Endodermal cell (in vitro differentiated cells): ENCODE measurements around the gene CHD3. TPM values are rescaled to one million over a fixed set of nuclear protein-coding genes. Genes with fewer than 3 reads are reported as not detected.
"Not testable (repeated sequence)": the region's sequence is repeated elsewhere in the genome, so short reads cannot be mapped to it uniquely, and the experiment has no call there.

ENCODE experiments used
- DNase-seq: peaks from one replicate; pipeline ENCODE4 v3.0.0-alpha.2; 2017
- H3K27ac ChIP-seq: 2 replicates; pipeline ENCODE4 v1.5.1; 2013; ENCODE audit warnings: mild to moderate bottlenecking, low read depth, low read length, moderate library complexity
- H3K27me3 ChIP-seq: 2 replicates; pipeline ENCODE4 v1.6.1; 2013; ENCODE audit warnings: mild to moderate bottlenecking, low read length, moderate library complexity; ENCODE audit not compliant: insufficient read depth, control insufficient read depth, poor library complexity, severe bottlenecking
- H3K36me3 ChIP-seq: 2 replicates; pipeline ENCODE4 v1.7.0; 2013; ENCODE audit warnings: mild to moderate bottlenecking, low read length, moderate library complexity; ENCODE audit not compliant: control insufficient read depth, insufficient read depth
- H3K4me1 ChIP-seq: one replicate; pipeline ENCODE4 v1.7.0; 2013; ENCODE audit warnings: low read length; ENCODE audit not compliant: control insufficient read depth, insufficient read depth
- H3K4me3 ChIP-seq: 2 replicates; pipeline ENCODE4 v1.5.1; 2013; ENCODE audit warnings: mild to moderate bottlenecking, low read length, moderate library complexity
- H3K9ac ChIP-seq: 2 replicates; pipeline ENCODE4 v1.6.1; 2013; ENCODE audit warnings: mild to moderate bottlenecking, low read length, moderate library complexity; ENCODE audit not compliant: poor library complexity, severe bottlenecking; ENCODE audit errors: extremely low read depth
- H3K9me3 ChIP-seq: 2 replicates; pipeline ENCODE4 v1.6.1; 2013; ENCODE audit warnings: mild to moderate bottlenecking, low read length, moderate library complexity; ENCODE audit not compliant: control insufficient read depth
- H3K27ac Mint-ChIP-seq: 2 replicates; pipeline ENCODE4 v1.8.0; 2020; ENCODE audit warnings: mixed read lengths
- H3K27me3 Mint-ChIP-seq: 2 replicates; pipeline ENCODE4 v1.8.0; 2021; ENCODE audit warnings: mild to moderate bottlenecking, mixed read lengths; ENCODE audit not compliant: insufficient read depth
- H3K36me3 Mint-ChIP-seq: 2 replicates; pipeline ENCODE4 v1.8.0; 2020; ENCODE audit warnings: low read depth, mixed read lengths
- H3K4me1 Mint-ChIP-seq: 2 replicates; pipeline ENCODE4 v1.8.0; 2020; ENCODE audit warnings: mixed read lengths
- H3K4me3 Mint-ChIP-seq: 2 replicates; pipeline ENCODE4 v1.8.0; 2020; ENCODE audit warnings: mild to moderate bottlenecking, moderate library complexity, mixed read lengths
- H3K9me3 Mint-ChIP-seq: 2 replicates; pipeline ENCODE4 v1.8.0; 2020; ENCODE audit warnings: mild to moderate bottlenecking, mixed read lengths
- whole genome bisulfite sequencing, 2 experiments: methylation state at CpG; one replicate each; pipeline versions ENCODE4 v1.1.5 to v1.1.7; 2013; ENCODE audit warnings: missing lambda C conversion rate in 2 of 2, mixed read lengths in 1 of 2; ENCODE audit not compliant: insufficient coverage in 1 of 2, insufficient read length in 1 of 2; 5-methylcytosine and 5-hydroxymethylcytosine counted together
- total RNA-seq, 2 donors: library from RNA; stranded (reverse); fragmentation: NEBNext Ultra II Directional in 1 of 2; extraction: Animal tissue kit (Norgen Biotek cat#: 25700) in 1 of 2; gene quantifications; 2 replicates in 1 of 2; 3 replicates in 1 of 2; pipeline ENCODE4 v1.2.1, GENCODE V29; 2021
- TF ChIP-seq, protein P1 (sequence below): fragments of 200-600 bp; sonication (generic); conservative IDR thresholded peaks from 2 replicates; pipeline ENCODE4 v1.5.0; 2021; ENCODE audit warnings: antibody characterized with exemption, mild to moderate bottlenecking

The CHD3 gene
- total RNA-seq, 2 donors from 2014 or later: 55.0 to 64.1 TPM

DNA sequence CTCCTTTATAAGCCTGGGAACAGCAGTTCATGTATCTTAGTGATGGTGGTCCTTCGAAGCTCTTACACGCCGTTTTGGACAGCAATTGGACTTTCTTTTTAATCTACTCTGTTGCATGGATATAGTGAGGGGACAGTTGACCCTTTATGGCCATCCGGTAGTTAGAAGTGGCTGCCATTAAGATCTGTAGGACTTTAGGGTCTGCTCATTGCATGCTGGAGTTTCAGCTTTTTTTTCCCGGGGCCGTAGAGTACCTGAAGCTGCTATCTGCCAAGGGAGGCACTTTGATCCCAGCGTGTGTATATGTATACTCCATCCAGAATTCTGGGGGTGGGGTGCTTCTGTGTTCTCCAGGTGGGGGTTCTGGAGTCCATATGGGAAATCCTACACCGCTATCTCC, 29.6 kb upstream of the CHD3 start:
- H3K27ac Mint-ChIP-seq: no peak overlapping the region
- peak overlapping the region; percentile 93 for H3K4me3 ChIP-seq
- TF ChIP-seq, protein P1, sequence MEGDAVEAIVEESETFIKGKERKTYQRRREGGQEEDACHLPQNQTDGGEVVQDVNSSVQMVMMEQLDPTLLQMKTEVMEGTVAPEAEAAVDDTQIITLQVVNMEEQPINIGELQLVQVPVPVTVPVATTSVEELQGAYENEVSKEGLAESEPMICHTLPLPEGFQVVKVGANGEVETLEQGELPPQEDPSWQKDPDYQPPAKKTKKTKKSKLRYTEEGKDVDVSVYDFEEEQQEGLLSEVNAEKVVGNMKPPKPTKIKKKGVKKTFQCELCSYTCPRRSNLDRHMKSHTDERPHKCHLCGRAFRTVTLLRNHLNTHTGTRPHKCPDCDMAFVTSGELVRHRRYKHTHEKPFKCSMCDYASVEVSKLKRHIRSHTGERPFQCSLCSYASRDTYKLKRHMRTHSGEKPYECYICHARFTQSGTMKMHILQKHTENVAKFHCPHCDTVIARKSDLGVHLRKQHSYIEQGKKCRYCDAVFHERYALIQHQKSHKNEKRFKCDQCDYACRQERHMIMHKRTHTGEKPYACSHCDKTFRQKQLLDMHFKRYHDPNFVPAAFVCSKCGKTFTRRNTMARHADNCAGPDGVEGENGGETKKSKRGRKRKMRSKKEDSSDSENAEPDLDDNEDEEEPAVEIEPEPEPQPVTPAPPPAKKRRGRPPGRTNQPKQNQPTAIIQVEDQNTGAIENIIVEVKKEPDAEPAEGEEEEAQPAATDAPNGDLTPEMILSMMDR: no peak

DNA sequence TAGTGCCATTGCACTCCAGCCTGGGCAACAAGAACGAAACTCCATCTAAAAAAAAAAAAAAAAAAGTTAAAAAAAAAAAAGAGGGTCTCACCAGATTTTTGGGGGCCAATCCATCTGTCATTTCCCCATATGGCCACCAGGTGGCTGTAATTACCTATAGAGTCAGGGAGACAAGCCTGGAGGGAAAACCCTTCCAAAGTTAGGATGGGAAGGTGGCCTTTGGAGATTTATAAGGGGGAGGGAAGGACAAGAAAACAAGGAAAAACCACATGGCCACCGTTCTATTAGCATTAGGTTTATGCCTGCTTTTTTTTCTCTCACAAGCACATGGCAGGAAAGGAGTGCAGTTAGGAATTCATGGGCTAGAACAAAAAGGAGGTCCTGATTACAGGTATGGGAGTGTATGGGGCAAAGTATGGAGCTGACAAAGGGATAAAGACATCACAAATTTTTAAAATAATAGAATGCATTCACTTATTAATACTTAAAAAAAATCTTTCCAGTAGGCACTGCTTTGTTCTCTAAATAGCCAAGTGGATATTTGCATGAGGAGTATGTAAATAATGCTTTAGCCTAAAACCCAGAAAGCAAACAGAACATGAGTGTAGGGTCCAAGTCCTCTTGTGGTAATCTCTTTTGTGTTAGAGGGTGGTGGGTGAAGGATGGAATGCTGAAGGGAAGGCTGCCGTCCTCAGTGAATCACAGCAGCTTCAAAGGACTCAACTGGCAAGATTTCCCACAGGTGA, 25.7 kb upstream of the CHD3 start:
- peaks cover 42% of the 10 kb centered on the region for H3K36me3 Mint-ChIP-seq
- H3K9me3 ChIP-seq: no peaks in the 10 kb centered on the region
- no peak overlapping the region for H3K27ac ChIP-seq
- peaks cover 57% of the 10 kb centered on the region for H3K36me3 ChIP-seq
- H3K4me1 Mint-ChIP-seq: peaks cover 17% of the 10 kb centered on the region
- no peaks in the 10 kb centered on the region for H3K27me3 ChIP-seq
- 38 to 42% methylated on average over 2 of the region's 3 CpGs for WGBS, 2 experiments
- peak; percentile 91 for DNase-seq
- H3K4me1 ChIP-seq: no peaks in the 10 kb centered on the region
- no peaks in the 10 kb centered on the region for H3K27me3 Mint-ChIP-seq
- H3K27ac Mint-ChIP-seq: no peak overlapping the region
- H3K9ac ChIP-seq: no peak overlapping the region
- H3K4me3 ChIP-seq: peak overlapping the region; percentile 5
- no peak overlapping the region for H3K4me3 Mint-ChIP-seq
- TF ChIP-seq, protein P1: peak; percentile 83
- no peaks in the 10 kb centered on the region for H3K9me3 Mint-ChIP-seq

More for the DNA sequence above, 29.6 kb upstream of the CHD3 start:
- DNase-seq: no peak
- Mint-ChIP-seq H3K4me3 (no peak overlapping the region), H3K4me1 (peaks cover 22% of the 10 kb centered on the region), H3K27me3 (peaks cover 18% of the 10 kb centered on the region), H3K36me3 (peaks cover 17% of the 10 kb centered on the region), H3K9me3 (no peaks in the 10 kb centered on the region)
- Histone ChIP-seq H3K4me1 (no peaks in the 10 kb centered on the region), H3K27me3 (no peaks in the 10 kb centered on the region), H3K36me3 (peaks cover 37% of the 10 kb centered on the region), H3K27ac (no peak overlapping the region), H3K9ac (peak overlapping the region; percentile 83), H3K9me3 (no peaks in the 10 kb centered on the region)
- 91 to 98% methylated on average over 5 to 7 of the region's 8 CpGs for WGBS, 2 experiments

DNA sequence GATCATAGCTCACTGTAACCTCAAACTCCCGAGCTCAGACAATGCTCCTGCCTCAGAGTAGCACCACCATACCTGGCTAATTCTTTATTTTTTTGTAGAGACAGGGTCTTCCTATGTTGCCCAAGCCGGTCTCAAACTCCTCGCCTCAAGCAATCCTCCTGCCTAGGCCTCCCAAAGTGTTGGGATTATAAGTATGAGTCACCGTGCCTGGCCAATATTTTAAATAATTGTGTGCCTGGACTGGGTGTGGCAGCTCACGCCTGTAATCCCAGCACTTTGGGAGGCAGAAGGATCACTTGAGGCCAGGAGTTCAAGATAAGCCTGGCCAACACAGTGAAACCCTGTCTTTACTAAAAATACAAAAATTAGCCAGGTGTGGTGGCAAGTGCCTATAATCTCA, 24.2 kb upstream of the CHD3 start:
- DNase-seq: peak; percentile 20
- H3K4me3 Mint-ChIP-seq, H3K27ac ChIP-seq, H3K4me3 ChIP-seq, H3K9me3 Mint-ChIP-seq, H3K27me3 ChIP-seq, H3K9ac ChIP-seq, H3K27me3 Mint-ChIP-seq, H3K9me3 ChIP-seq, H3K4me1 ChIP-seq, H3K27ac Mint-ChIP-seq: not testable (repeated sequence)
- H3K36me3 ChIP-seq: peaks cover 51% of the 10 kb centered on the region
- Mint-ChIP-seq H3K4me1 (peaks cover 17% of the 10 kb centered on the region), H3K36me3 (peaks cover 40% of the 10 kb centered on the region)
- 77 to 84% methylated on average over 4 to 5 of the region's 5 CpGs for WGBS, 2 experiments
